Measurements from ENCODE around the gene LPP.

GRCh38 chr3:188262488-188262887 is 108.5 kb downstream of the LPP start:
- TF ChIP-seq POLR2A (IDR thresholded peaks at IDR 0.05; ENCODE audit: low read depth): no peak
- no peak for TF ChIP-seq CTCF (IDR thresholded peaks at IDR 0.05)
